ENCODE measurements around the gene SLC12A3. TPM values are rescaled to one million over a fixed set of nuclear protein-coding genes. Genes with fewer than 3 reads are reported as not detected.

SLC12A3 gene
- polyA plus RNA-seq, 2 of the 4 experiments (the other 2 are of a cell fraction) = 0.08 to 0.09 TPM

GRCh38 chr16:56931271-56931891 is 66.4 kb downstream of the SLC12A3 start (continued):
- peak; percentile 71 for TF ChIP-seq HMGXB4 (CRISPR knock-in tag; IDR thresholded peaks at IDR 0.05; ENCODE audit: borderline replicate concordance)
- TF ChIP-seq CHD4 (IDR thresholded peaks at IDR 0.05; ENCODE audit: borderline replicate concordance) = no peak
- TF ChIP-seq HOXB13 (CRISPR knock-in tag; IDR thresholded peaks at IDR 0.05; ENCODE audit: low read depth) = peak; percentile 91
- no peak for TF ChIP-seq NFE2L2 (conservative IDR thresholded peaks at IDR 0.05; ENCODE audit: low read length)
- no peak for TF ChIP-seq POLR2AphosphoS2 (conservative IDR thresholded peaks at IDR 0.05; ENCODE audit: low read length)
- TF ChIP-seq USF2 (IDR thresholded peaks at IDR 0.05) = no peak
- TF ChIP-seq ZSCAN20 (CRISPR knock-in tag; IDR thresholded peaks at IDR 0.05) = 0 out of 2 replicates have a peak, but pooled peaks have one; percentile 30
- no peak for TF ChIP-seq POLR2A (IDR thresholded peaks at IDR 0.05; ENCODE audit: low read length)

GRCh38 chr16:56931892-56932720 is 67.1 kb downstream of the SLC12A3 start, which contains the start of gene HERPUD1:
HERPUD1 (plus strand) TSS chr16:56932142; CDS start chr16:56932245, 103 bp downstream.
- Histone ChIP-seq H3K27ac (peak within 1 kb of the TSS; percentile 94 to 95), H3K9me3 (no peaks in the 10 kb centered on the region), H3K4me1 (peaks cover 41% of the 10 kb centered on the region), H3K4me2 (peak within 1 kb of the TSS; percentile 88), H3K4me3 (peak within 1 kb of the TSS; percentile 99)
- CTCF ChIA-PET = interaction anchor here (0.6 to 1.9 kb wide), 6 partner anchors 13 to 142 kb away, joined by 3 to 5 read pairs (median 3); no protein-coding TSS in a partner anchor
- POLR2A ChIA-PET = interaction anchor here (0.6 to 1.7 kb wide), 18 partner anchors 8 to 254 kb away, joined by 3 to 26 read pairs (median 4); partner anchors contain the start of genes NUP93, PSME3IP1 and RSPRY1
- ATAC-seq = peak; percentile 94 to 97
- WGBS (ENCODE audit: missing lambda C conversion rate) = 0% methylated on average over 9 of the region's 83 CpGs
- DNase-seq (ENCODE audit: low read depth in 1 of 2, low spot score in 1 of 2) = peak; percentile 97 to 99
- no peak for FAIRE-seq
- TF ChIP-seq ELK1 (IDR thresholded peaks at IDR 0.05; ENCODE audit: low read depth, low read length) (no peak), ATOH8 (CRISPR knock-in tag; IDR thresholded peaks at IDR 0.05; ENCODE audit: low read depth) (no peak), POLR2AphosphoS2 (conservative IDR thresholded peaks at IDR 0.05; ENCODE audit: low read length) (no peak), MYC (IDR thresholded peaks at IDR 0.05; ENCODE audit: borderline replicate concordance, low read length) (peak; percentile 95; the same call in 1 of the 2 replicates), CTCF (IDR thresholded peaks at IDR 0.05) (0 out of 3 replicates have a peak, but pooled peaks have one; percentile 8), CHD2 (IDR thresholded peaks at IDR 0.05; ENCODE audit: low read length, partially characterized antibody) (no peak), RNF2 (IDR thresholded peaks at IDR 0.05; ENCODE audit: borderline replicate concordance, low read depth) (0 out of 2 replicates have a peak, but pooled peaks have one; percentile 28), ESRRA (IDR thresholded peaks at IDR 0.05; ENCODE audit: borderline replicate concordance, low read length) (0 out of 2 replicates have a peak, but pooled peaks have one; percentile 30), HDAC2 (IDR thresholded peaks at IDR 0.05) (0 out of 2 replicates have a peak, but pooled peaks have one; percentile 39), CBX2 (IDR thresholded peaks at IDR 0.05; ENCODE audit: borderline replicate concordance, low read depth) (no peak), SREBF2 (IDR thresholded peaks at IDR 0.05) (no peak), KDM5A (IDR thresholded peaks at IDR 0.05) (no peak), FOSB (CRISPR knock-in tag; IDR thresholded peaks at IDR 0.05) (no peak), HEYL (CRISPR knock-in tag; IDR thresholded peaks at IDR 0.05) (no peak), CHD4 (IDR thresholded peaks at IDR 0.05; ENCODE audit: borderline replicate concordance) (no peak), MAZ (IDR thresholded peaks at IDR 0.05; ENCODE audit: borderline replicate concordance, low read depth, low read length) (no peak), RCOR1 (IDR thresholded peaks at IDR 0.05; ENCODE audit: low read depth, low read length) (no peak), E2F6 (IDR thresholded peaks at IDR 0.05; ENCODE audit: borderline replicate concordance, low read depth) (peak; percentile 88), NPAS2 (CRISPR knock-in tag; IDR thresholded peaks at IDR 0.05; ENCODE audit: borderline replicate concordance) (no peak), EHF (CRISPR knock-in tag; IDR thresholded peaks at IDR 0.05) (no peak), JUNB (IDR thresholded peaks at IDR 0.05) (no peak), KDM1A (IDR thresholded peaks at IDR 0.05; ENCODE audit: low read depth) (no peak), RFX5 (IDR thresholded peaks at IDR 0.05) (0 out of 2 replicates have a peak, but pooled peaks have one; percentile 45), NFE2L2 (conservative IDR thresholded peaks at IDR 0.05; ENCODE audit: low read length) (no peak)

Data from A549 (cell line).